ENCODE data around the gene CCDC150. TPM values are rescaled to one million over a fixed set of nuclear protein-coding genes. Genes with fewer than 3 reads are reported as not detected.

CCDC150 gene
- total and polyA plus RNA-seq, 9 of the 15 experiments (the other 6 are each of a cell fraction or from before 2014, with no cell fraction given), result 4.4 to 23.1 (median 11.3) TPM

DNA sequence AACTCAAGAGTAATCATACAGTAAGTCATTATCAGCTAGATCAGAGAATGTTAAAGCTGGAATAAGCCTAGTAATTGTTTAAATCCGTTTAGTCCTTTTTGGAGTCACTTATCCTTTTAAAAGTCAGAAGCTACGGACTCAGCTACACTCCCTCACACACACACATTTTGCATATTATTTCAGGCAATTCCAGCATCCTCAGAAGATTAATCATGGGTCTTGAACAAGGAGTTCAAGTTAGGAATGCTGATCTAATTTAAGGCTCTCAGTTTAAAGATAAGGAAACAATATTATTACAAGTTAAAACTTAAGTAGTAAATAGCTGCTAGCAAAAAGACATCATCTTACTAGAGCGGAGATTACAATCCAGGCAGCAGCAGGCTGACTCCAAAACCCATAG is 85.7 kb downstream of the CCDC150 start (continued):
- TF ChIP-seq, protein P1, sequence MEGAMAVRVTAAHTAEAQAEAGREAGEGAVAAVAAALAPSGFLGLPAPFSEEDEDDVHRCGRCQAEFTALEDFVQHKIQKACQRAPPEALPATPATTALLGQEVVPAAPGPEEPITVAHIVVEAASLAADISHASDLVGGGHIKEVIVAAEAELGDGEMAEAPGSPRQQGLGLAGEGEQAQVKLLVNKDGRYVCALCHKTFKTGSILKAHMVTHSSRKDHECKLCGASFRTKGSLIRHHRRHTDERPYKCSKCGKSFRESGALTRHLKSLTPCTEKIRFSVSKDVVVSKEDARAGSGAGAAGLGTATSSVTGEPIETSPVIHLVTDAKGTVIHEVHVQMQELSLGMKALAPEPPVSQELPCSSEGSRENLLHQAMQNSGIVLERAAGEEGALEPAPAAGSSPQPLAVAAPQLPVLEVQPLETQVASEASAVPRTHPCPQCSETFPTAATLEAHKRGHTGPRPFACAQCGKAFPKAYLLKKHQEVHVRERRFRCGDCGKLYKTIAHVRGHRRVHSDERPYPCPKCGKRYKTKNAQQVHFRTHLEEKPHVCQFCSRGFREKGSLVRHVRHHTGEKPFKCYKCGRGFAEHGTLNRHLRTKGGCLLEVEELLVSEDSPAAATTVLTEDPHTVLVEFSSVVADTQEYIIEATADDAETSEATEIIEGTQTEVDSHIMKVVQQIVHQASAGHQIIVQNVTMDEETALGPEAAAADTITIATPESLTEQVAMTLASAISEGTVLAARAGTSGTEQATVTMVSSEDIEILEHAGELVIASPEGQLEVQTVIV (CRISPR knock-in tag; IDR thresholded peaks at IDR 0.05; ENCODE audit: borderline replicate concordance), result no peak

DNA sequence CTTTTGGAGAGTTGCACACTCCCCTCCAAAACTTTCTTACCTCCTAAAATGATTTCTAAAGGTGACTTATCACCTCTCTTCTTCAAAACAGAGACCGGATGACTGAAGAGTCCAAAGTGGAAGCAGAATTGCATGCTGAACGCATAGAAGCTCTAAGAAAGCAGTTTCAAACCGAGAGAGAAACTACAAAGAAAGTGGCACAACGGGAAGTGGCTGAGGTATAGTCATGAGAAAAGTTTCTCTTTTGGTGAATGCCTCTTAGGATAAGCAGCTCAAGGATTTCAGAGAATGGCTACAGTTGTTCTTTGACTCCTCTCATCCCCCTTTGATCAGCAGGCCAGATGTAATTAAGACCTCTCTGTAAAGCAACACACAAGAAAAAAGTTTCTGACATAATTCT is 86.4 kb downstream of the CCDC150 start:
- in situ Hi-C loops (cut with MboI), result loop anchor here (25.0 kb wide), 1 partner anchor 589 kb away; no protein-coding TSS in a partner anchor
- no peak for ATAC-seq
- H4K20me1 ChIP-seq (replicated peaks; ENCODE audit: control insufficient read depth, insufficient read depth, low read length), result no peaks in the 10 kb centered on the region
- intact Hi-C loops (cut with micrococcal nuclease), result no loop called here
- H3K9me1 ChIP-seq (ENCODE audit: control insufficient read depth, insufficient read depth, low read length), result no peaks in the 10 kb centered on the region
- no peak overlapping the region for H2AFZ ChIP-seq (ENCODE audit: low read depth, low read length)
- POLR2A ChIA-PET, result no interaction called here
- no peak overlapping the region for H3K9ac ChIP-seq (ENCODE audit: insufficient read depth in 1 of 2, low read depth in 2 of 2, low read length in 2 of 2)
- DNase-seq (ENCODE audit: extremely low read depth in 1 of 4, low spot score in 3 of 4), result no peak
- no peak overlapping the region for H3K27ac ChIP-seq (ENCODE audit: extremely low read depth, low read depth, low read length)
- H3K27me3 ChIP-seq (ENCODE audit: control insufficient read depth in 2 of 2, insufficient read depth in 2 of 2, low read length in 2 of 2), result no peaks in the 10 kb centered on the region
- WGBS (ENCODE audit: insufficient coverage, low coverage, missing lambda C conversion rate), result 64% methylated on average over 4 of the region's 4 CpGs
- H3K4me1 ChIP-seq (replicated peaks in 1 of 2; ENCODE audit: control insufficient read depth in 2 of 2, insufficient read depth in 2 of 2, low read length in 2 of 2), result no peaks in the 10 kb centered on the region
- H3K4me2 ChIP-seq (ENCODE audit: insufficient read depth, low read length), result no peak overlapping the region
- no TSS peak for BruUV-seq (replicated peaks)
- H3K36me3 ChIP-seq (ENCODE audit: control insufficient read depth, insufficient read depth, low read length), result peaks cover 22% of the 10 kb centered on the region; the same call in 2 of the 3 replicates
- no peak overlapping the region for H3K4me3 ChIP-seq
- CTCF ChIA-PET (ENCODE audit: low intra/inter-chr PET ratio), result no interaction called here
- no peaks in the 10 kb centered on the region for H3K79me2 ChIP-seq (ENCODE audit: control insufficient read depth, insufficient read depth, low read length)
- H3K9me3 ChIP-seq (replicated peaks; ENCODE audit: control insufficient read depth, insufficient read depth, low read depth, low read length), result no peaks in the 10 kb centered on the region
- FAIRE-seq, result no peak
- no peak for TF ChIP-seq TOE1 (IDR thresholded peaks at IDR 0.05; ENCODE audit: borderline replicate concordance)
- TF ChIP-seq TOE1 (CRISPR knock-in tag; IDR thresholded peaks at IDR 0.05; ENCODE audit: borderline replicate concordance, low read depth), result no peak
- TF ChIP-seq HDAC3 (IDR thresholded peaks at IDR 0.05; ENCODE audit: borderline replicate concordance, partially characterized antibody), result no peak
- TF ChIP-seq ZKSCAN1 (IDR thresholded peaks at IDR 0.05; ENCODE audit: low read depth, low read length), result no peak
- TF ChIP-seq ZNF699 (CRISPR knock-in tag; IDR thresholded peaks at IDR 0.05; ENCODE audit: insufficient replicate concordance), result no peak
- no peak for TF ChIP-seq WHSC1 (IDR thresholded peaks at IDR 0.05; ENCODE audit: low read length)
- TF ChIP-seq RHOXF2B (CRISPR knock-in tag; conservative IDR thresholded peaks at IDR 0.05), result no peak
- TF ChIP-seq, protein P2, sequence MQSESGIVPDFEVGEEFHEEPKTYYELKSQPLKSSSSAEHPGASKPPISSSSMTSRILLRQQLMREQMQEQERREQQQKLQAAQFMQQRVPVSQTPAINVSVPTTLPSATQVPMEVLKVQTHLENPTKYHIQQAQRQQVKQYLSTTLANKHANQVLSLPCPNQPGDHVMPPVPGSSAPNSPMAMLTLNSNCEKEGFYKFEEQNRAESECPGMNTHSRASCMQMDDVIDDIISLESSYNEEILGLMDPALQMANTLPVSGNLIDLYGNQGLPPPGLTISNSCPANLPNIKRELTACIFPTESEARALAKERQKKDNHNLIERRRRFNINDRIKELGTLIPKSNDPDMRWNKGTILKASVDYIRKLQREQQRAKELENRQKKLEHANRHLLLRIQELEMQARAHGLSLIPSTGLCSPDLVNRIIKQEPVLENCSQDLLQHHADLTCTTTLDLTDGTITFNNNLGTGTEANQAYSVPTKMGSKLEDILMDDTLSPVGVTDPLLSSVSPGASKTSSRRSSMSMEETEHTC (IDR thresholded peaks at IDR 0.05), result no peak
- TF ChIP-seq, protein P3, sequence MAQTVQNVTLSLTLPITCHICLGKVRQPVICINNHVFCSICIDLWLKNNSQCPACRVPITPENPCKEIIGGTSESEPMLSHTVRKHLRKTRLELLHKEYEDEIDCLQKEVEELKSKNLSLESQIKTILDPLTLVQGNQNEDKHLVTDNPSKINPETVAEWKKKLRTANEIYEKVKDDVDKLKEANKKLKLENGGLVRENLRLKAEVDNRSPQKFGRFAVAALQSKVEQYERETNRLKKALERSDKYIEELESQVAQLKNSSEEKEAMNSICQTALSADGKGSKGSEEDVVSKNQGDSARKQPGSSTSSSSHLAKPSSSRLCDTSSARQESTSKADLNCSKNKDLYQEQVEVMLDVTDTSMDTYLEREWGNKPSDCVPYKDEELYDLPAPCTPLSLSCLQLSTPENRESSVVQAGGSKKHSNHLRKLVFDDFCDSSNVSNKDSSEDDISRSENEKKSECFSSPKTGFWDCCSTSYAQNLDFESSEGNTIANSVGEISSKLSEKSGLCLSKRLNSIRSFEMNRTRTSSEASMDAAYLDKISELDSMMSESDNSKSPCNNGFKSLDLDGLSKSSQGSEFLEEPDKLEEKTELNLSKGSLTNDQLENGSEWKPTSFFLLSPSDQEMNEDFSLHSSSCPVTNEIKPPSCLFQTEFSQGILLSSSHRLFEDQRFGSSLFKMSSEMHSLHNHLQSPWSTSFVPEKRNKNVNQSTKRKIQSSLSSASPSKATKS (CRISPR knock-in tag; IDR thresholded peaks at IDR 0.05), result no peak
- no peak for TF ChIP-seq FIP1L1 (IDR thresholded peaks at IDR 0.05; ENCODE audit: low read depth, low read length, poor library complexity, severe bottlenecking)
- TF ChIP-seq PTTG1 (tag; IDR thresholded peaks at IDR 0.05; ENCODE audit: low read depth), result no peak
- no peak for TF ChIP-seq RNF2 (IDR thresholded peaks at IDR 0.05)

Measured in K562 (cell line).